Lower lobe of right lung (tissue), 2 donors: ENCODE data around the gene ADD2. TPM values are rescaled to one million over a fixed set of nuclear protein-coding genes. Genes with fewer than 3 reads are reported as not detected.

Source experiments
- ATAC-seq, 2 donors: fragments of 200-7000 bp; cut with Tn5 transposase; one replicate each; pipeline ENCODE4 v1.9.1; 2020 to 2022; ENCODE audit warnings: mild to moderate bottlenecking in 2 of 2, moderate library complexity in 2 of 2
- DNase-seq: peaks from one replicate; pipeline ENCODE4 v3.0.0-alpha.2; 2020
- H3K27ac ChIP-seq: fragments of 200-600 bp; one replicate; pipeline ENCODE4 v1.8.0; 2022
- H3K27me3 ChIP-seq: fragments of 200-600 bp; one replicate; pipeline ENCODE4 v1.8.0; 2022; ENCODE audit warnings: low read depth
- H3K36me3 ChIP-seq: fragments of 200-600 bp; one replicate; pipeline ENCODE4 v1.8.0; 2022; ENCODE audit warnings: mild to moderate bottlenecking
- H3K4me1 ChIP-seq: fragments of 200-600 bp; one replicate; pipeline ENCODE4 v1.8.0; 2022
- H3K4me3 ChIP-seq: fragments of 200-600 bp; one replicate; pipeline ENCODE4 v1.8.0; 2022; ENCODE audit warnings: mild to moderate bottlenecking
- H3K9me3 ChIP-seq: fragments of 200-600 bp; one replicate; pipeline ENCODE4 v1.8.0; 2022
- intact Hi-C: fragments of 100-400 bp; cut with DNase I; formaldehyde crosslinking; loops from one replicate; pipeline ENCODE4 v1.11.0; 2022
- total RNA-seq: library from RNA; stranded (reverse); fragmentation: NEBNext Ultra II Directional; extraction: Animal tissue kit (Norgen Biotek cat#: 25700); gene quantifications from one replicate; pipeline ENCODE4 v1.2.1, GENCODE V29; 2021
- TF ChIP-seq, protein P1 (sequence below): fragments of 200-600 bp; IDR thresholded peaks from one replicate; pipeline ENCODE4 v1.8.0; 2022; ENCODE audit warnings: antibody characterized with exemption, mild to moderate bottlenecking
- donor health status: DM: no; HTN: yes; CAD: no; lungs with severe emphysema.

ADD2 gene
- total RNA-seq, 1 donor from 2014 or later: 2.1 TPM

DNA sequence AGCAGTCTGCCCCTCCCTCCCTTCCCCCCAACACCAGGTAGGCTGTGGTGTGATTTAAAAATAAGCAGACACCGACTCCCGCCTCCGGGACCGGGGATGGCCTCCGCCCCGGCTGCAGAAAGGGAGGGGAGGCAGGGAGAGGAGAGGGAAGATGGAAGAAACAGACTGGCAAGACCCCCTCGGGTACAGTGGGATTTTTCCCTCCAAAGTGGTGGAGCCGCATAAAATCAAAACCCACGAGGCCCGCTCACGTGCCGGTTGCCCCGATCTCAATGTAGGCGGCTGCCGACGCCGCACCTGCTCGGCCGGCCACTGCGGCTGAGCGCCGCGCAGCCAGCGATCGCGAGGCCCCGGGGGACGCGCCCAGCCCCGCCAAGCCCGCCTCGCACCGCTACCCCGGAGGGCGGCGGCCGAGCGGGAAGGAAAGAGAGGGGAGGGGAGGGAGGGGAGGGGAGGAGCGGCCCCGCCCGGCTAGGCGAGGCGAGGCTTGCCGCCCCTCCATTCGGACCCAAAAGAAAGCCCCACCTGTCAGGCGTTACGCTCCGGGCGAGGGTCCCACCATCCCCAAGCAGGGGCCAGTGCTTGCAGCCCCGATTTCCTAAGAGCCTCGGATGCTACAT is 811 bp downstream of the ADD2 start:
- DNase-seq: peak; percentile 43
- peak overlapping the region; percentile 51 for H3K4me3 ChIP-seq

DNA sequence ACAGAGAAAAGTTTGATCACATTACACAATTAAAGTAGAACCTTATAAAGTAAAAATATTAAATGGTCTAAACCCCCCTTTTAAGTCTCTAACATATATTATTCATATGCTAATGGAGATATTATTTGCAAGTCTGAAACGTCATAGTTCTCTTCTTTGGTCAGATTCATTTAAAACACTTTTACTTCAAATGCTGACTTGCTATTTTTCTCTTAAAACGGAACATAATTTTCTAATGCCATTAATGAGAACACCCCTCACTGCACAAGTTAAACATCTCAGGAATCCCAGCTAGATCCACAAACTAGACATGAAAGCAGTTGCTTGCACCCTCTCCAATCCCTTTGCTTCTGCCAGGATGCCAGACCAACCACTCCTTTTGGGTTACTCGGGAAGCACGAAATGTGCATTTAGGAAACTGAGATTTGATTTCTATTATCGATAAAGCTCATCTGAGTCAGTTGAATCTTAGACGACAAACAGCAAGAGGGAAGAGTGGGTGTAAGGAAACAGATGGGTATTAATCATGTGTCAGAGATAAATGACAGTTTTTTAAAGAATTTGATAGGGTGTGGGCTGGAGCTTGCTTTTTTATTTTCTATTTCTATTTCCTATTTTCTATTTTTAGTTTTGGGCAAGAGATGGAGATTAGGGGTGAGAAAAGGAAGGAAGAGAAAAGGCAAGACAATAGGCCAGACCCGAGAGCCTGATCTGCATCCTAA is 1.5 kb downstream of the ADD2 start:
- H3K4me3 ChIP-seq: peak overlapping the region; percentile 51

More for the DNA sequence above, 811 bp downstream of the ADD2 start:
- Histone ChIP-seq H3K36me3 (no peaks in the 10 kb centered on the region), H3K9me3 (no peaks in the 10 kb centered on the region), H3K27ac (no peak overlapping the region), H3K27me3 (peaks cover 49% of the 10 kb centered on the region), H3K4me1 (peaks cover 13% of the 10 kb centered on the region)
- peak; percentile 43 to 57 for ATAC-seq
- intact Hi-C loops: no loop called here
- TF ChIP-seq, protein P1, sequence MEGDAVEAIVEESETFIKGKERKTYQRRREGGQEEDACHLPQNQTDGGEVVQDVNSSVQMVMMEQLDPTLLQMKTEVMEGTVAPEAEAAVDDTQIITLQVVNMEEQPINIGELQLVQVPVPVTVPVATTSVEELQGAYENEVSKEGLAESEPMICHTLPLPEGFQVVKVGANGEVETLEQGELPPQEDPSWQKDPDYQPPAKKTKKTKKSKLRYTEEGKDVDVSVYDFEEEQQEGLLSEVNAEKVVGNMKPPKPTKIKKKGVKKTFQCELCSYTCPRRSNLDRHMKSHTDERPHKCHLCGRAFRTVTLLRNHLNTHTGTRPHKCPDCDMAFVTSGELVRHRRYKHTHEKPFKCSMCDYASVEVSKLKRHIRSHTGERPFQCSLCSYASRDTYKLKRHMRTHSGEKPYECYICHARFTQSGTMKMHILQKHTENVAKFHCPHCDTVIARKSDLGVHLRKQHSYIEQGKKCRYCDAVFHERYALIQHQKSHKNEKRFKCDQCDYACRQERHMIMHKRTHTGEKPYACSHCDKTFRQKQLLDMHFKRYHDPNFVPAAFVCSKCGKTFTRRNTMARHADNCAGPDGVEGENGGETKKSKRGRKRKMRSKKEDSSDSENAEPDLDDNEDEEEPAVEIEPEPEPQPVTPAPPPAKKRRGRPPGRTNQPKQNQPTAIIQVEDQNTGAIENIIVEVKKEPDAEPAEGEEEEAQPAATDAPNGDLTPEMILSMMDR: no peak

DNA sequence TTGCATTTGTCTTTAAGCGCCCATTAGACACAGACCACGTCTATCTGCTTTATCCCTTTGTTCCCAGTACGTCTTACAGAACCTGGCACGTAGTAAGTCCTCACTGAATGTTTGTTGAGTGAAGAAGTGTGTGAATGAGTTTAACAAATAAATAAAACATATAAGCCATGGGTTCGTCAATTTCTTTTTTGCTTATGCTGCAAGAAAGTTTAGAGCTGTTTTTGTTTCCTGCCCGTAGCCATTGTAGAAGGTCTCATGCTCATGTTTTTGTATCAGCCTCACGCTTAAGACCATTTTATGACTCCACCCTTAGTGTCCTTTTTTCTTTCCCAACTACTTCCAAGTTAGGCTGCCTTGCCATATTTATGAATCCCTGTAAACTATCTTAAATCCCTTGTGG is 2.5 kb downstream of the ADD2 start:
- TF ChIP-seq, protein P1: no peak
- intact Hi-C loops: no loop called here
- no peak overlapping the region for H3K27ac ChIP-seq
- H3K36me3 ChIP-seq: no peaks in the 10 kb centered on the region
- DNase-seq (no peak), ATAC-seq (no peak)
- H3K4me1 ChIP-seq: peaks cover 13% of the 10 kb centered on the region
- peaks cover 50% of the 10 kb centered on the region for H3K27me3 ChIP-seq
- H3K9me3 ChIP-seq: no peaks in the 10 kb centered on the region
- no peak overlapping the region for H3K4me3 ChIP-seq

More for the DNA sequence above, 1.5 kb downstream of the ADD2 start:
- intact Hi-C loops: no loop called here
- TF ChIP-seq, protein P1: no peak
- H3K9me3 ChIP-seq: no peaks in the 10 kb centered on the region
- peaks cover 49% of the 10 kb centered on the region for H3K27me3 ChIP-seq
- no peak for ATAC-seq
- H3K27ac ChIP-seq: no peak overlapping the region
- no peaks in the 10 kb centered on the region for H3K36me3 ChIP-seq
- peaks cover 13% of the 10 kb centered on the region for H3K4me1 ChIP-seq
- no peak for DNase-seq

DNA sequence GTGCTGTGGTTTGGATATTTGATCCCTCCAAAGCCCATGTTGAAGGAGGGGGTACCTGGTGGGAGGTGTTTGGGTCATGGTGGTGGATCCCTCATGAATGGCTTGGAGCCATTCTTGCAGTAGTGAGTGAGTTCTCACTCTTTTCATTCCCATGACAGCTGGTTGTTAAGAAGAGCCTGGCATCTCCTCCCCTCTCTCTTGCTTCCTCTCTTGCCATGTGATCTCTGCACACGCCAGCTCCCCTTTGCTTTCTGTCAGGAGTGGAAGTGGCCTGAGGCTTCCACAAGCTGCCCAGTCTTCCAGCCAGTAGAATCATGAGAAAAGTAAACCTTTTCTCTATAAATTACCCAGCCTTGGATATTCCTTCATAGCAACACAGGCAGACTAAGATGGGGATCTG is 8.6 kb downstream of the ADD2 start:
- no peaks in the 10 kb centered on the region for H3K36me3 ChIP-seq
- no peaks in the 10 kb centered on the region for H3K9me3 ChIP-seq
- intact Hi-C loops: no loop called here
- no peak overlapping the region for H3K27ac ChIP-seq
- ATAC-seq: no peak
- H3K4me3 ChIP-seq: no peak overlapping the region
- H3K27me3 ChIP-seq: peaks cover 33% of the 10 kb centered on the region
- H3K4me1 ChIP-seq: no peaks in the 10 kb centered on the region
- DNase-seq: no peak
- TF ChIP-seq, protein P1: no peak

DNA sequence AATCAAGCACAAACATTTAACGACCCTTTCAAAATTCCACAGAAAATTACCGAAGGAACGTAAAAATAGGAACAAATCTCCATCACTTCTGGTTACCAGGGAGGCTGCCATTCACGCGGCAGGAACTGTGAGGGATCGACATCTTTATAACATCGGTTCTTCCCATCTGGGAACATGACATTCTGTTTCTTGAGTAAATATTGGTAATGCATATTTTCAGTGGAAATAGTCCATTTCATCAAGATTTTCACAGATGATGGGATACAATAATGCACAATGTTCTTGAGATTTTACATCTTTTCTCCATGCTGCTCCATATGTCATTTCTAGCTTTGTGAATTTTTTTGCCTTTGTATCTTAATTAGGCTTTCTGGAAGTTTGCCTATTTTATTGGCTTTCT is 10.0 kb downstream of the ADD2 start:
- H3K27me3 ChIP-seq: peaks cover 30% of the 10 kb centered on the region
- H3K4me3 ChIP-seq: no peak overlapping the region
- TF ChIP-seq, protein P1: no peak
- no peak for DNase-seq
- H3K9me3 ChIP-seq: no peaks in the 10 kb centered on the region
- ATAC-seq: no peak
- no peak overlapping the region for H3K27ac ChIP-seq
- no peaks in the 10 kb centered on the region for H3K4me1 ChIP-seq
- intact Hi-C loops: no loop called here
- H3K36me3 ChIP-seq: no peaks in the 10 kb centered on the region
